WI38 (cell line): ENCODE data around the gene CCK.

Experiments
- H3K4me3 ChIP-seq: 2 replicates; pipeline ENCODE4 v1.5.1; 2011; ENCODE audit warnings: low read depth, mild to moderate bottlenecking, control low read depth, low read length
- TF ChIP-seq, protein P1 (sequence below): IDR thresholded peaks from 2 replicates; pipeline ENCODE4 v1.5.1; 2012; ENCODE audit warnings: low read depth, mild to moderate bottlenecking, control low read depth, low read length

The CCK gene

GRCh38 chr3:42214565-42215283 is 51.3 kb downstream of the CCK start:
- H3K4me3 ChIP-seq = no peak overlapping the region
- TF ChIP-seq, protein P1, sequence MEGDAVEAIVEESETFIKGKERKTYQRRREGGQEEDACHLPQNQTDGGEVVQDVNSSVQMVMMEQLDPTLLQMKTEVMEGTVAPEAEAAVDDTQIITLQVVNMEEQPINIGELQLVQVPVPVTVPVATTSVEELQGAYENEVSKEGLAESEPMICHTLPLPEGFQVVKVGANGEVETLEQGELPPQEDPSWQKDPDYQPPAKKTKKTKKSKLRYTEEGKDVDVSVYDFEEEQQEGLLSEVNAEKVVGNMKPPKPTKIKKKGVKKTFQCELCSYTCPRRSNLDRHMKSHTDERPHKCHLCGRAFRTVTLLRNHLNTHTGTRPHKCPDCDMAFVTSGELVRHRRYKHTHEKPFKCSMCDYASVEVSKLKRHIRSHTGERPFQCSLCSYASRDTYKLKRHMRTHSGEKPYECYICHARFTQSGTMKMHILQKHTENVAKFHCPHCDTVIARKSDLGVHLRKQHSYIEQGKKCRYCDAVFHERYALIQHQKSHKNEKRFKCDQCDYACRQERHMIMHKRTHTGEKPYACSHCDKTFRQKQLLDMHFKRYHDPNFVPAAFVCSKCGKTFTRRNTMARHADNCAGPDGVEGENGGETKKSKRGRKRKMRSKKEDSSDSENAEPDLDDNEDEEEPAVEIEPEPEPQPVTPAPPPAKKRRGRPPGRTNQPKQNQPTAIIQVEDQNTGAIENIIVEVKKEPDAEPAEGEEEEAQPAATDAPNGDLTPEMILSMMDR = no peak

- TF ChIP-seq, protein P1 = no peak
- H3K4me3 ChIP-seq = no peak overlapping the region
These were observed 51.9 kb downstream of the CCK start for GRCh38 chr3:42214064-42214463.

GRCh38 chr3:42213417-42213816 is 52.6 kb downstream of the CCK start:
- TF ChIP-seq, protein P1 = no peak
- no peak overlapping the region for H3K4me3 ChIP-seq

DNA sequence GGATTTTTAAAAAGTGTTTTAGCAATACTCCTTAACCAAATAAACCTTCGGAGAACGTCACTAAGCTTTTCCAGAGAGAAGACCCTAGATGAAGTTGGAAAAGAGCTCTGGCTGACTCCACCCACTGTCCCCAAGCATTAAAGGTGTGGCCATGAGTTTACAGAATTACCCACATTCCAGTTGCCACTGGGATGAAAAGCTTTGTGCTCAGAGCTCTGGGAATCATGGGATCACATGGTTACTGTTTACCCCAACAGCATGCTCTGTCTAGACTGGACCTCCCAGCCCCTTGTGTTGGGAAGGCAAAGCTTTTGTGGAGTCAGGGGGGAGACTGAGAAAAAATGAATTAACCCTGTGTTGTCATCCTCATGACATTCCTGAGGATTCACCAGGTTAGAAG is 55.3 kb downstream of the CCK start:
- no peak overlapping the region for H3K4me3 ChIP-seq
- TF ChIP-seq, protein P1 = no peak

DNA sequence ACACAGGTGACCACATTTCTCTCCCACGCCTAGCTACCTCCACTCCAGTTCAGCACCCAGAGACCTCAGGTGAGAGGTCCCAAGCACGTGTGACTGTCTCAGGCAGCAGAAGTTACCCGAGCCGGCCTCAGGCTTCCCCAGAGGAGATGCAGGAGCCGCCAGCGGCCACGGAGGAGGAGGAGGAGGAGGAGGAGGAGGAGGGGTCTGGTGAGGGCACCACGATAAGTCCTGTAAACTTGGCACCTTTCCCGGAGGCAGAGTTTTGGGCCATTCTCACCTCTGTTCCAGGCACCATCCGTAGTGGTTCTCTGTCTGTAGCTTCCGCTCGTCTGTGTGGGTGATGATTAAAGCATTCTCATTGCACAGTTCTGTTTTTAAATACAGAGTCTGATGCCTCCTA is 56.1 kb downstream of the CCK start:
- TF ChIP-seq, protein P1 = no peak
- no peak overlapping the region for H3K4me3 ChIP-seq
